ENCODE results near the gene RASGRP1.

GRCh38 chr15:38496151-38496550 lies 68.5 kb downstream of the RASGRP1 start:
- TF ChIP-seq CTCF (IDR thresholded peaks at IDR 0.05; ENCODE audit: low read length) (no peak), EZH2 (IDR thresholded peaks at IDR 0.05; ENCODE audit: borderline replicate concordance, low read length) (no peak)
